AG09319 (cell line): ENCODE data around the gene IFT57.

Experiments used
- DNase-seq: peaks from one replicate; pipeline ENCODE4 v3.0.0-alpha.2; 2010; ENCODE audit warnings: low read depth; ENCODE audit errors: extremely low read depth
- TF ChIP-seq, protein P1 (sequence below): IDR thresholded peaks from 2 replicates; pipeline ENCODE4 v1.5.1; 2011; ENCODE audit warnings: low read depth, mild to moderate bottlenecking, inconsistent platforms, low read length, moderate library complexity

The IFT57 gene

GRCh38 chr3:108250626-108251025 is 28.4 kb upstream of the IFT57 start:
- no peak for DNase-seq
- TF ChIP-seq, protein P1, sequence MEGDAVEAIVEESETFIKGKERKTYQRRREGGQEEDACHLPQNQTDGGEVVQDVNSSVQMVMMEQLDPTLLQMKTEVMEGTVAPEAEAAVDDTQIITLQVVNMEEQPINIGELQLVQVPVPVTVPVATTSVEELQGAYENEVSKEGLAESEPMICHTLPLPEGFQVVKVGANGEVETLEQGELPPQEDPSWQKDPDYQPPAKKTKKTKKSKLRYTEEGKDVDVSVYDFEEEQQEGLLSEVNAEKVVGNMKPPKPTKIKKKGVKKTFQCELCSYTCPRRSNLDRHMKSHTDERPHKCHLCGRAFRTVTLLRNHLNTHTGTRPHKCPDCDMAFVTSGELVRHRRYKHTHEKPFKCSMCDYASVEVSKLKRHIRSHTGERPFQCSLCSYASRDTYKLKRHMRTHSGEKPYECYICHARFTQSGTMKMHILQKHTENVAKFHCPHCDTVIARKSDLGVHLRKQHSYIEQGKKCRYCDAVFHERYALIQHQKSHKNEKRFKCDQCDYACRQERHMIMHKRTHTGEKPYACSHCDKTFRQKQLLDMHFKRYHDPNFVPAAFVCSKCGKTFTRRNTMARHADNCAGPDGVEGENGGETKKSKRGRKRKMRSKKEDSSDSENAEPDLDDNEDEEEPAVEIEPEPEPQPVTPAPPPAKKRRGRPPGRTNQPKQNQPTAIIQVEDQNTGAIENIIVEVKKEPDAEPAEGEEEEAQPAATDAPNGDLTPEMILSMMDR: no peak

DNA sequence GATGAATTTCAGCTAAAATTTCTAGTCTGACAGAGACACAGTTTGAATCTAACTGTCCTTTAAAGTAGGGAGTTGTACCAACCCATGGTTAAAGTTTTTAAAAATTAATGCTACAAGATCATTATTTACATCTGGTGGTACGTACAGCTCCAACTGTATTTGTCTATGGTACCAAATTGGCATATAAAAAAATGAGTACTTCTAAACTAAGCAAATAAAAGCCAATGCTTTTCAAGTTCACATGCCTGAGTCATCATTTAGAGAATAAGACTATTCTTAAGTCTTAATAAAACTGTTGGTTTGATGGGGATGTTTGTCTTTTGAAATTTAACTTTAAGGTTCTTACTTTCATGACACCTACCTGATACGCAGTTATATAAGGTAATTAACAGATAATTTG is 21.0 kb upstream of the IFT57 start:
- TF ChIP-seq, protein P1: no peak
- no peak for DNase-seq

- DNase-seq: no peak
These were observed 20.6 kb upstream of the IFT57 start for GRCh38 chr3:108242776-108243175.

DNA sequence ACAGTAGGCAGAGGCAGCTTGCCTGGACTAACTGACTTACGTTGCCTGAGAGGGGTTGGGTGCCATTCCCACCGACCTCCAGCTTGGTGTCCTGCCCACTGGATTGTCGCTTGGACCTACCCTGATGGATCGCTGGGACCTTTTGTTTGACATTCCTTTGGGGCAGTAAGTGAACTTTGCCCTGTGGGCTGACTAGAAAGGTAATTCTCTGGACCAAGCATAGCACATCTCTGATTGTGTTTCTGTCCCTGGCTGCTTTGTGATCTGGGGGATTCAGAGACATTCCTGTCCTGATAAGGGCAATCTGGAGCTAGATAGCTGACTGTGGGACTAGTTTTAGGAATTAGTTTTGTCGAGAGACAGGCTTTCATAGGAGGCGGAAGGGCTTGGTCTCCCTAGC is 19.5 kb upstream of the IFT57 start:
- DNase-seq: no peak
- TF ChIP-seq, protein P1: no peak

More at GRCh38 chr3:108242776-108243175, 20.6 kb upstream of the IFT57 start:
- TF ChIP-seq, protein P1: no peak

- no peak for DNase-seq
- TF ChIP-seq, protein P1: no peak
These were observed 18.9 kb upstream of the IFT57 start for GRCh38 chr3:108241146-108241545.

DNA sequence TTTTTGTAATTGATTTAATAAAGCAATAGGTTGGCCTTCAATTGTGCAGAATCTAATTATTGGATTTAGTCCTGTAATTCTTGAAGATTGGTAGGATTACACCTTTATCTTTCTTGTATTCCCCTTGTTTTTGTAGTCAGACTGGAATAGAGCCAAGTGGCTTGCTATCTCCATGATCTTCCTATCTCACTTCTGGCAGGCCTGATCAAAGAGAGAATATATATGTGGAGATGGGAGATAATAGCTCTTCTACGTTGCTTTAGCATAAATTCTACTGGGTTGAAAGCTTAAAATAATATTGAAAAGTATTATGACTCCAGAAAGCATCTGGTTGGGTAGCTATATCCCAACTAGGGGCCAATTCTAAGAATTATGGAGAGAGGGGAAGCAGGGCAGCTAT is 16.9 kb upstream of the IFT57 start:
- DNase-seq: no peak
- TF ChIP-seq, protein P1: no peak

DNA sequence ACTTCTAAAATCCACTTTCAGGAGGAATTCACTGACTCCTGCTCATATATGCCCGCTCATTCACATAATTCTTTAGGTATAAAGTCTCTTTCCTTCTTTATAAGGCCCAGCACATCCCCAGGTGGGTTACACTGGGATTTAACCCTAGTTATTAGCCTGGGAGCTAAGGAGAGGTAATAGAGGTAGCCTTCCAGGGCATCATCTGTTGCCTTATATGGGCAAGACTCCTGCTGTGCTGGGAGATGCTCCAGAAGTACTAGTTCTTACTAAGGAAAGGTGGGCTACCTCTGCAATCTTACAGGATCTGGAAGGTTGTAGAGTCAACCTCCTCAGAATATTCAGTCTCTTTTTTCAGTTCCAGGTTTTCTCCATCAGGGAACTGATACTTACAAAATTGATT is 13.1 kb upstream of the IFT57 start:
- TF ChIP-seq, protein P1: no peak
- DNase-seq: no peak
